Medulla oblongata (tissue), 1 donor: Measurements from ENCODE around the gene KRT25.

Experiments used
- DNase-seq: peaks from one replicate; pipeline ENCODE4 v3.0.0-alpha.2; 2015; ENCODE audit errors: extremely low spot score

KRT25 gene, protein sequence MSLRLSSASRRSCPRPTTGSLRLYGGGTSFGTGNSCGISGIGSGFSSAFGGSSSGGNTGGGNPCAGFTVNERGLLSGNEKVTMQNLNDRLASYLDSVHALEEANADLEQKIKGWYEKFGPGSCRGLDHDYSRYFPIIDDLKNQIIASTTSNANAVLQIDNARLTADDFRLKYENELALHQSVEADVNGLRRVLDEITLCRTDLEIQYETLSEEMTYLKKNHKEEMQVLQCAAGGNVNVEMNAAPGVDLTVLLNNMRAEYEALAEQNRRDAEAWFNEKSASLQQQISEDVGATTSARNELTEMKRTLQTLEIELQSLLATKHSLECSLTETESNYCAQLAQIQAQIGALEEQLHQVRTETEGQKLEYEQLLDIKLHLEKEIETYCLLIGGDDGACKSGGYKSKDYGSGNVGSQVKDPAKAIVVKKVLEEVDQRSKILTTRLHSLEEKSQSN

GRCh38 chr17:40755231-40755630 is at the start of gene KRT25:
TSS of gene KRT25 (minus strand) at chr17:40755331. CDS start at chr17:40755271, 60 bp downstream.
- no peak for DNase-seq

- peak; percentile 58 for DNase-seq
Observed at GRCh38 chr17:40803617-40804082, 48.5 kb upstream of the KRT25 start.

- no peak for DNase-seq
Observed at GRCh38 chr17:40801157-40801556, 46.0 kb upstream of the KRT25 start.

GRCh38 chr17:40800381-40800780 is 45.2 kb upstream of the KRT25 start:
- DNase-seq = no peak

DNA sequence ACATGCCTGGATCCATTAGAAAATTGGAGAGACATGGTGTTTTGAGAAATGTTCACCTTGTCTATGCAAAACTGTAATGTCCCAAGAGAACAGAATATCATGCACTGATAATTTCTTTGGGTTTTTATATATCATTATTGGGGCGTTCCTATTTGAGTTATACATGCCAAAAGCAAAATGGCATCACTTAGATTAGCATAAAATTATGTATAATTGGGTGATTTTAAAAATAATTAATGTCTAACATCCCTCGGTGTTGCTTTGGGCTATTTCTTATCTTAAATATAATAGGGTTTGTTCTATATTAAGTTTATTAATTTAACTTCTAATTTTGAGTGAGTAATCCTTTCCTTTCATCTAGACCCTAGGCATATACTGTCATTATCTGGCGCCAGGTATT is 44.7 kb upstream of the KRT25 start, which contains the start of gene KRT28:
KRT28 (minus strand) TSS at position 101 of the 400 bp plus-strand sequence; CDS start at position 35, 66 bp downstream.
- DNase-seq = no peak

GRCh38 chr17:40796846-40797245 is 41.7 kb upstream of the KRT25 start:
- DNase-seq = no peak

DNA sequence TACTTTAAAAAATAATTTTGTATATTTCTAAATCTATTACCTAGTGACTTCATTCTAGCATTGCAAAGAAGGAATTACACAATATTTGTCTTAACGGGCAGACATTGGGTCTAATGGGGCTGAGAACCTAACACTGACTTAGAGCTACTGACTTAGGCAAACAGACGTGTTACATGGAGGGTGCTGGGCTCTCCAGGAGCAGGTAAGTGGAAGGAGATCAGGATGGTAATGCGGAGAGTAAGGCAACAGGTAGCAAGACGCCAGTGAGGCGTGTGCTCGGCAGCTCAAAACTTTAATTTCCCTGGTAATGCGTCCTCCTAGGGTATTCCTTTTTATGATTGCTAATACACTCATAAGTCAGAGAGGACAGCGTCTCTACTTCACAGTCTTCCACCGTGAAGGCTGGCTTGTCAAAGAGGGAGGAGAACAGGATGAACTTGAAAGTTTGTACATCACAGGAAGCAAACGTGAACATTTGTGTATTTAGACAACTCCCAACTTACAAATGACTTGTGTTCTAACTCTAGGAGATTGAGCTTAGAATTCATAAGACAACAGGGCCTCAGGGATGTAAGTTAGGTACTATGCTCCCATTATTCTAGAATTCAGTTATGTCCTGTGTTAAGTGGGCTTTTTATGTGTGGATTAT is 40.0 kb upstream of the KRT25 start:
- no peak for DNase-seq

DNA sequence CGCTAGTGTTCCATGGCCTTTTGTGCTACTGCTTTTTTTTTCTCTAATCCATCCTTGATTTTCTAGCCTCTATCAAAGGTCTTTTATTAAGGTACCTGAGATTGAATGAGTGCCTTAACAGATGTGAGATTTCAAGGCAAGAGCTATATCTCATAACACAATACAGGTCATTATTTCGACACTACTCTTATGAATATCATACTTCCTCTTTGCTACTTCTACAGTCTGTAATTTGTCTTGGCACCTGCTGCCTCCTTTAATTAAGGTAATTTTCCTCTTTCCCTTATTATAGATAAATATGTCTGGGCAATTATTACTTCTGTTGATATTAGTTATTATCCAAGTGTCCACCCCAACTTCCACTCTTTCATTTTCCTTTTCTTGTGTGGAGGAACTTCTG is 39.3 kb upstream of the KRT25 start:
- DNase-seq = no peak

DNA sequence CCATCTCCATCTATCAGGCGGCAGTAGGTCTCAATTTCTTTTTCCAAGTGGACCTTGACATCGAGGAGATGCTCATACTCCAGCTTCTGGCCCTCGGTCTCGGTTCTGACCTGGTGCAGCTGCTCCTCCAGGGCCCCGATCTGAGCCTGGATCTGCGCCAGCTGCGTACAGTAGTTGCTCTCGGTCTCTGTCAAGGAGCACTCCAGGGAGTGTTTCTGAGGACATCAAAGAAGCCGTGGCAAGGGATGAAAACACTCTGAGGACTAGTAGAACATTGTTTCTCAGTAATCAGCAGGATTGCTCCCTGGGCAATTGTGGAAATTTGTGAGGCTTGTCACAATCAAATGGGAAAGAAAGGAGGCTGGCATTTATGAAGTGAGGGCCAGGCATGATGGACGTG is 38.7 kb upstream of the KRT25 start:
- DNase-seq = no peak

- DNase-seq = peak; percentile 2
Observed at GRCh38 chr17:40791787-40792436, 36.8 kb upstream of the KRT25 start.

GRCh38 chr17:40791111-40791510 is 36.0 kb upstream of the KRT25 start:
- no peak for DNase-seq

GRCh38 chr17:40782450-40782849 is 27.3 kb upstream of the KRT25 start, which contains the start of gene KRT27:
TSS of gene KRT27 (minus strand) at chr17:40782550. CDS start at chr17:40782493, 57 bp downstream.
- no peak for DNase-seq

GRCh38 chr17:40779181-40779909 is 24.2 kb upstream of the KRT25 start:
- DNase-seq = no peak

DNA sequence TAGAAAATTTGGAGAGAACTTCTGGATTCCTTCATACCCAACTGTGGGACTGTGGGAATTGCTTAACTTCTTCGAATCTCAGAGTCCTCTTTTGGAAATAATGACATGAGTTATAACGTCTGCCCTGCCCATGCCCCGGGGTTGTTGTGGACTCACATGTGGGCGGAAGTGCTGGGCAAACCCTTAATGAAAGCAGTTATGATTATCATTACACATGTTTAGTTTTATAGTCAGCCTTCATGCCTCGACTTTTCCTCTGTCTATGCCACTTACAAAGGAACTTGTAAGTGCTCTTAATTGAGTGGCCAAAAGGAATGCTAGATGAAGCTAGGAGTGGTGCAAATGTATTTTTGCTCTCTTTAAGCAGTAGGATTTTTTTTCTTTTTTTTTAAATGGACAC is 23.3 kb upstream of the KRT25 start:
- DNase-seq = no peak

- no peak for DNase-seq
Observed at GRCh38 chr17:40777971-40778370, 22.8 kb upstream of the KRT25 start.

- no peak for DNase-seq
Observed at GRCh38 chr17:40777459-40777858, 22.3 kb upstream of the KRT25 start.

DNA sequence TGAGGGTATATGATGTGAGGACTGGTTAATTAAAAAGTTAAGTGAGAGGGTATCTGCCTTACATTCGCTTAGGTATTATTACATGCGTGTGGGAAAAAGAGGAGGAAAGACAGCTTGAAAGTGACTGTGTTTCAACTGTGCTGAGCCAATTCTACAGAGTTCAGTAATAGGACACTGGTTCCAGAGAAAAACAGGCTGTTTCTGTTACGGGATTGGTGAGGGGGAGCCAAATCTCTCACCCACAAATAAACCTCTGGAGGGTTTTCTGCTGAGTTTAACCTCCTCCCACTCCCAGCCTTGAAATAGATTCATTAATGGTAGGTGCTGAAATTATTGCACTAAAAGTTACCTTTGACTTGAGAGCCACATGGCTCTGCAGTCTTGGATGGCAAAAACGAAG is 20.8 kb upstream of the KRT25 start:
- DNase-seq = no peak

GRCh38 chr17:40772101-40772500 is 17.0 kb upstream of the KRT25 start, which contains the start of gene KRT26:
TSS of gene KRT26 (minus strand) at chr17:40772201. CDS start at chr17:40772113, 88 bp downstream.
- DNase-seq = no peak

DNA sequence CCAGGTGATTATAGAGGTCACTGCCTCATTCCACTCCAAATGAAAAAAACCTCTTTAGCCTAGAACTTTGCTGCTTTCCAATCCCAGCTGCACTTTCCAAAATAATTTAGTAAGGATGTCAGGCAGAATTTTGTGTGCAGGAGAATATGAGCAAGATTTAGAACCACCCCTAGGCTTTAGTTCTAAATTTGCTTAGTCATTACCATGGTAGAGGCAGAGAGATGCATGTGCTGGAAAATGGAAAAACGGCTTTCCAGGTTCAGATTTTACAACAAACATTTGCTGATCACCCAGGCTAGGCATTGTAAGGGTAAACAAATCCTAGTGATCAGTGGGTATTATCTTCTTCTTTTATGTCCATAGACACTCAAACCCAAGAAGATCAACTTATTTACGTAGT is 10.5 kb upstream of the KRT25 start:
- no peak for DNase-seq

GRCh38 chr17:40763752-40764151 is 8.6 kb upstream of the KRT25 start:
- no peak for DNase-seq
